GM12865 (cell line): ENCODE measurements around the gene HSD17B7.
"Not testable (repeated sequence)": the region's sequence is repeated elsewhere in the genome, so short reads cannot be mapped to it uniquely, and the experiment has no call there.

Source experiments
- DNase-seq: peaks from one replicate; pipeline ENCODE4 v3.0.0; 2010; ENCODE audit warnings: low read depth
- H3K4me3 ChIP-seq: 2 replicates; pipeline ENCODE4 v1.5.1; 2011; ENCODE audit warnings: mild to moderate bottlenecking, low read depth, low read length, control low read depth
- TF ChIP-seq, protein P1 (sequence below): IDR thresholded peaks from 2 replicates; pipeline ENCODE4 v1.5.1; 2011; ENCODE audit warnings: low read length, control low read depth, low read depth, inconsistent platforms; ENCODE audit not compliant: insufficient read depth; ENCODE audit errors: missing control alignments

HSD17B7 gene

DNA sequence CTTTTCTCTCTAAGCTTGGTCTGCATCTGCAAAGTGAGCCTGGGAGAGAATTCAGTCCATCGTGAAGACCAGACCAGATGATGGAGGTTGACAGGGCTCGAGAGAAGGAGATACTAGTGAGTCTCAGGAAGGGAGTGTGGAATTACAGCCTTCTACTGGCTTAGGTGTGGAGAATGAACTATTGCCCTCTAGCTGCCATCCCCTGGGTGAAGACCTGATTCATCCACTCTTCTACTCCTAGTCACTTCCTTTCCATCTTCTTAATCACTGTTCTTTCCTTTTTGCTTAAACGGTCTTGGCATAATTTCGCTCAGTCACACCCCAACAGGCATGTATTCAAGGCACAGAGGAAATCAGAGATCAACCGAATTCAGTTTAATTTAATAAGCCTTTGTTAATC, 34.0 kb upstream of the HSD17B7 start:
- TF ChIP-seq, protein P1, sequence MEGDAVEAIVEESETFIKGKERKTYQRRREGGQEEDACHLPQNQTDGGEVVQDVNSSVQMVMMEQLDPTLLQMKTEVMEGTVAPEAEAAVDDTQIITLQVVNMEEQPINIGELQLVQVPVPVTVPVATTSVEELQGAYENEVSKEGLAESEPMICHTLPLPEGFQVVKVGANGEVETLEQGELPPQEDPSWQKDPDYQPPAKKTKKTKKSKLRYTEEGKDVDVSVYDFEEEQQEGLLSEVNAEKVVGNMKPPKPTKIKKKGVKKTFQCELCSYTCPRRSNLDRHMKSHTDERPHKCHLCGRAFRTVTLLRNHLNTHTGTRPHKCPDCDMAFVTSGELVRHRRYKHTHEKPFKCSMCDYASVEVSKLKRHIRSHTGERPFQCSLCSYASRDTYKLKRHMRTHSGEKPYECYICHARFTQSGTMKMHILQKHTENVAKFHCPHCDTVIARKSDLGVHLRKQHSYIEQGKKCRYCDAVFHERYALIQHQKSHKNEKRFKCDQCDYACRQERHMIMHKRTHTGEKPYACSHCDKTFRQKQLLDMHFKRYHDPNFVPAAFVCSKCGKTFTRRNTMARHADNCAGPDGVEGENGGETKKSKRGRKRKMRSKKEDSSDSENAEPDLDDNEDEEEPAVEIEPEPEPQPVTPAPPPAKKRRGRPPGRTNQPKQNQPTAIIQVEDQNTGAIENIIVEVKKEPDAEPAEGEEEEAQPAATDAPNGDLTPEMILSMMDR, result no peak
- DNase-seq, result no peak
- no peak overlapping the region for H3K4me3 ChIP-seq

DNA sequence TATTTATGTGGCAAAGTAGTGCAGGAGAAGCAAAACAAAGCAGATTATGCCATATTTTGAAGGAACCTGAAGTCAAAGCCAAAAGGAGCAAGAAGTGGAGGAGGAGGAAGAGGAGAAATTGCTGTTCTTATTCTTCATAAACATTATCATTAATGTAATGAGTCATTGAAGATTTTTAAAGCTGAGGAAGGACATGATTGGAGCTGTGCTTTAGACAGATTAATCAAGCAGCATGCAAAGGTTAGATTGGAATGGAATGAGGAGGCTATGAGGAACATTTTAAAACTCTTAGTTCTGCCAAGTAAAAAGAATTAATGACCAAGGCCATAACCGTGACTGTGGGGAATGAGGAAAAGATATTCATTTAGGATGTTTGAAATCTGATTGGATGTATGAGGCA, 33.0 kb upstream of the HSD17B7 start:
- DNase-seq, result no peak
- TF ChIP-seq, protein P1, result no peak
- no peak overlapping the region for H3K4me3 ChIP-seq

DNA sequence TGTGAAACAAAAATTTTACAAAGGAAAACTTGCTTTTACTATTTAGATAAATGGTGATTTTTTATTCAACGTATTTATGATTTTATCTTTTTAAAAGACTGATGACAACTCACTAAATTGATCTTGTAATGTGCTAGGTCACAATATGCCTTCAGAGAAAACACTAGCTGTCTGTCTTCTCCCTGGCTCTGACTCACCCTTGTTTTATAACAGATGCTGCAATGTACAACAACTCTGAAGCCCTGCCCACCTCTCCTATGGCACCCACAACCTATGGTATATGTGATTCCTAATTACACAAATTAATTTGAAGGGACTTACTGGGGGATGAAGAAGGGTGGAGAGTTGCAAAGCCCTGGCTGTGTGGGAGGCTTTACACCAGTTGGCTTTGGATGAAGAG, 24.7 kb upstream of the HSD17B7 start:
- TF ChIP-seq, protein P1, result no peak
- no peak for DNase-seq
- H3K4me3 ChIP-seq, result no peak overlapping the region

DNA sequence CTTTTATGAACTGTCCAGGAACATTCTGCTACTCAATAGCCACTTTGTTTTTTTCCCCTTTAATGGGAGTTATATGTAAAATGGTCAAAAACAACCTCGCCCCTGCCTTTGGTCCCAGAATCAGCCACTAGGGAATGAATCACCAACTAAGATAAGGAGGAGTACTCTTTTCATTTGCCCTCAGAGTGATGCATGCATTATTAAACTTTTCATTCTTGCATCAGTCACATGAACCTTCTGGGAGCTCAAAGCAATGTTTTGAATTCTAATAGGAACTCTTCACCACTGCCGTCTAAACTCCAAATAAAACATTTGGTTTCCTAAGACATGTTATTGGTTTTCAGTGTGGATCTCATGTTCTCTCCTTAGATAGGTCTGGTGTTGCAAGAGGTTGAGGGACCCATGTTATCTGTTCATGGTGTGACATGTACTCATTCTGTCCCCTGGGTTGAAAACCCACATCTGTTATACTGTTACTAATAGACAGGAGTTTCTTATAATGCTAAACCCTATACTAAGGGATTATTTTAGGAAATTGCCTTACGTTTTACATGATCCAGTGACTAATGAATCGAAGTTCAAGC, 17.8 kb upstream of the HSD17B7 start:
- TF ChIP-seq, protein P1, result no peak
- DNase-seq, result no peak

DNA sequence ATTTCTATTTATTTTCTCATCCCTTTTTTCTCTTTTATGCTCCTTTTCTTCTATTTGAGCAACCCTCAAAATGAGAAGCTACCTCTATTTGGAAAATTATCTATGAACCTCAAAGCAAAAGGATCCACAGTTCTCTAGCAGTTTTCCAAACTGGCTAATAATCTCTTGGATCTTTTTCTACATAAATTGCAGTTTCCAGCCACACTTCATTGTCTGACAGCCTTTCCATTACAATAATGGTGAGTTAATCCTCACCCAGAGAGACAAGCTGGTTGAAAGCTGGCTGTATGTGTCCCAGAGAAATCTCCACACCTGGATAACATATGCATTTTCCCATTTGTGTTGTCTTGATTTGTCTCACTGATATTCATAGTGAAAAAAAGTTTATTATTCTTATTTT, 16.5 kb upstream of the HSD17B7 start:
- H3K4me3 ChIP-seq, result no peak overlapping the region
- TF ChIP-seq, protein P1, result no peak
- no peak for DNase-seq

More for the DNA sequence above, 17.8 kb upstream of the HSD17B7 start:
- no peak overlapping the region for H3K4me3 ChIP-seq

DNA sequence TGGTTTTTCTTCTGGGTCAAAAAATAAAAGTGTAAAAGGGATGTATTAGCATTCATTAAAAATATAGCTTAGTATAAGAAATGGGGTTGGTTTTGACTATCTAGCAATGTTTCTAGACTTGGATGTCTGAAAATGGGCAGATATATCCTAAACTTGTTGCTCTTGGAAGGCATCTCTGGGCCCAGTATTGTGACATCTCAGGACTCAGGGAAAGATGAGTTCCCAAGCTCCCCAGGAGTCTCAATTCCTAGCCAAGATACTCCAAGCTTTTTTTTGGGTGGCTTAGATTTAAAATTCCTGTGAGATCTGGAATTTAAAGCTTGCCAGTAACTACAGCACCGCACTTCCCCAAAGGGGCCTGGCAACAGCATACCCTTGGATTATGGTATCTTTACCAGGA, 11.5 kb upstream of the HSD17B7 start:
- H3K4me3 ChIP-seq, result no peak overlapping the region
- TF ChIP-seq, protein P1, result no peak
- no peak for DNase-seq

DNA sequence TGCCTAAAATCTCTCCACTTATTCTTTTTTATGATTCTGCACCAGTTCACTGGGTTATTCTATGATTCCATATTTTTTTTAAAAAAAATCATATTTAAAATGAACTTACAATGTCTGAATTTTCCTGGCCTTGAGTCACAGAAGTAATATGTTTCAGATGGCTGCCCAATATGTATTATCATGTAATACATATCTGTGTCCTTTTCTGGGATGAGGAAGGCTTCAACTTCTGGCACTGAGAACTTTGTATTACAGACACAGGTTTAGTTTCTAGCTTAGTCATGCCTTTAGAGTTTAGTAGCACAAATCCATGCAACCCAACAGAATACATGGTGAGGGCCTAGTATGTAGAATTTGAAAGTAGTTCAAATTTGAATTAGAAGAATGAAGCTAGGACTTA, 7.8 kb upstream of the HSD17B7 start:
- no peak for DNase-seq
- H3K4me3 ChIP-seq, result no peak overlapping the region
- TF ChIP-seq, protein P1, result no peak

DNA sequence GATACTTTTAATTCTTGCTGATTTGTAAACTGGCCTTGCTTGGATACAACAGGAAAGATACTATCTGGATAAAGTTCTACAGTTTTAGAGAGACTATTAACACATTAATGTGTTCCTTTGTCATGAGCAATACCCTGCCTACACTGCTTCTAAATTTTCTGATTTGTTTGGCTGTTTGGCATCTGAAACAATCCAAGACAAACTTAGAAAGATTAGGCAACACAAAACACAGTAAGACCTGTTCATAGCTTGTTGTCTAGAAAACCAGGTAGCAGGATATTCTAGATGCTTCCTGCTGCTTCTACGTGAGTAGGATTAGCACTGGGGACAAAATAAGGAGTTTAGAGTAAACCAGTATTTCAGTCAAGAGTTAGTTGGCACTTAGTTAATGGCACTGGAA, 5.6 kb upstream of the HSD17B7 start:
- not testable (repeated sequence) for DNase-seq, H3K4me3 ChIP-seq

DNA sequence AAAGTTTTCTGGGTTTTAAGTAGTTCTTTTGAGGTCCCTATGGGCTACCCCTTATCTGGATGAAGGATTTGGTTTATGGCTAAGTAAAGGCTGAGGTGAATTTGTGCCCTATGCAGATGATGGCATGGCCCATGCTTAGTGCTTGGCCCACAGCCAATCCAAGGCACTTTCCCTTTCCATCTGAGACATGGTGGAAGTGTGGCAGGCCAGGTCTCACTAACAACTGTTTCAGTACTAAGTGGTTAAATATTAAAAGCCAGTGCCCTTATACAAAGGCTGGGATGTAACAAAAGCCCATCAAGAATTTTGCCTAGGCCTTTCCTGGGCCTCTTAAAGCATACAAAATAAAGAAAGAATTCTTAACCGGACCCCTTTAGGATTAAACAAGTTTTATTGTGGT, 1.7 kb upstream of the HSD17B7 start:
- not testable (repeated sequence) for H3K4me3 ChIP-seq, DNase-seq

DNA sequence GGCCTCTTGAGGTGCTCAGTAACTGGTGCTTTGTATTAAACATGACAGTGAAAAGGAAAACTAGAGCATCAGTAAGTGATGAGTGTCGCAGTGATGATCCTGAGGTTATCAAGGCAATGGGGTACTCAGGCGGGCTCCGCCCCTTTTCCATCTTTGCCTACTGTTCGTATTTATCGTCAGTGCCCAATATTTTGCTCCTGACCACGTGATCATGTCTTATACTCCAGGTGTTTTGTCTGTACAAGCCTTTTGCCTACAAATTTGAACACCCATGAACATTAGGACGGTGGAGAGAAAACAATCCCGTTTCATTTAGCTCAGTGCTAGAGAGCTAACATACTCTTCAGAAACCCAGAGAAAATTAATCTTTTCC, 469 bp downstream of the HSD17B7 start:
- not testable (repeated sequence) for DNase-seq
- H3K4me3 ChIP-seq, result peak overlapping the region; percentile 63

DNA sequence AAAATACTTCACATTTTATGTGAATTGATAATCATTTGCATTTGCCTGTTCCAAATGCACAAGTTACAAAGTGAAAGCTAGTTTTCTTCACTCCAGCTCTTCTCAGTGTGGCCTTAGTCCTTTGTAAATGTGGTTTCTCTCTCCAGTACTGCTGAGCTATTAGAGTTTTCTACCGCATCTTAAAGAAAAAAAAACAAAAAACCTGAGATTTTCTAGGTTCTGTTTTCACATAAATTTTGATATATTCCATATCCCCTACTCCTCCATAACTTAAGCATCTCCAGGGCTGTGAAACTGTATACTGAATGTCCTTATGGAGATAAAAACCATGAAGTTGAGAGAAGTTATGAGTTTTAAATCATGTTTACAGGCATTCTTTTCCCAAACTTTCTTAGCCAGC, 3.8 kb downstream of the HSD17B7 start:
- H3K4me3 ChIP-seq, DNase-seq: not testable (repeated sequence)
